HG02870 (cell line): ENCODE results near the gene LIMCH1.

Experiments
- ATAC-seq: cut with Tn5 transposase; IDR thresholded peaks from one replicate; pipeline ENCODE4 v1.9.1; 2021; ENCODE audit warnings: mild to moderate bottlenecking, moderate library complexity; ENCODE audit not compliant: unreplicated experiment

The LIMCH1 gene

GRCh38 chr4:41528512-41529205 is 9.3 kb upstream of the LIMCH1 start:
- ATAC-seq, result no peak

GRCh38 chr4:41530741-41531140 is 7.2 kb upstream of the LIMCH1 start:
- no peak for ATAC-seq

GRCh38 chr4:41532336-41532735 is 5.6 kb upstream of the LIMCH1 start:
- no peak for ATAC-seq

GRCh38 chr4:41532882-41533281 is 5.1 kb upstream of the LIMCH1 start:
- no peak for ATAC-seq

GRCh38 chr4:41533680-41534079 is 4.3 kb upstream of the LIMCH1 start:
- ATAC-seq, result no peak

- ATAC-seq, result no peak
Observed at GRCh38 chr4:41534404-41534803, 3.6 kb upstream of the LIMCH1 start.

GRCh38 chr4:41535911-41536371 is 2.0 kb upstream of the LIMCH1 start:
- no peak for ATAC-seq

- ATAC-seq, result no peak
Observed at GRCh38 chr4:41537292-41537890, 566 bp upstream of the LIMCH1 start.

- ATAC-seq, result no peak
Observed at GRCh38 chr4:41538887-41539498, 1.0 kb downstream of the LIMCH1 start.

- no peak for ATAC-seq
Observed at GRCh38 chr4:41539711-41540110, 1.8 kb downstream of the LIMCH1 start.

GRCh38 chr4:41540687-41541086 is 2.7 kb downstream of the LIMCH1 start:
- ATAC-seq, result no peak

- no peak for ATAC-seq
Observed at GRCh38 chr4:41541687-41542094, 3.7 kb downstream of the LIMCH1 start.

- ATAC-seq, result no peak
Observed at GRCh38 chr4:41542526-41543275, 4.7 kb downstream of the LIMCH1 start.

- ATAC-seq, result no peak
Observed at GRCh38 chr4:41545238-41545637, 7.3 kb downstream of the LIMCH1 start.

- ATAC-seq, result no peak
Observed at GRCh38 chr4:41546638-41547037, 8.7 kb downstream of the LIMCH1 start.

GRCh38 chr4:41548305-41548880 is 10.4 kb downstream of the LIMCH1 start:
- no peak for ATAC-seq

- ATAC-seq, result no peak
Observed at GRCh38 chr4:41549478-41549877, 11.5 kb downstream of the LIMCH1 start.

- ATAC-seq, result no peak
Observed at GRCh38 chr4:41550308-41550707, 12.4 kb downstream of the LIMCH1 start.

GRCh38 chr4:41551536-41551935 is 13.6 kb downstream of the LIMCH1 start:
- ATAC-seq, result no peak

- ATAC-seq, result no peak
Observed at GRCh38 chr4:41554905-41555304, 16.9 kb downstream of the LIMCH1 start.

GRCh38 chr4:41556526-41556925 is 18.6 kb downstream of the LIMCH1 start:
- ATAC-seq, result no peak
